ENCODE results near the gene TM7SF3.
"Not testable (repeated sequence)": the region's sequence is repeated elsewhere in the genome, so short reads cannot be mapped to it uniquely, and the experiment has no call there.

TM7SF3 gene

GRCh38 chr12:26978801-26979200 is 35.4 kb downstream of the TM7SF3 start:
- DNase-seq (ENCODE audit: low read depth) = no peak

DNA sequence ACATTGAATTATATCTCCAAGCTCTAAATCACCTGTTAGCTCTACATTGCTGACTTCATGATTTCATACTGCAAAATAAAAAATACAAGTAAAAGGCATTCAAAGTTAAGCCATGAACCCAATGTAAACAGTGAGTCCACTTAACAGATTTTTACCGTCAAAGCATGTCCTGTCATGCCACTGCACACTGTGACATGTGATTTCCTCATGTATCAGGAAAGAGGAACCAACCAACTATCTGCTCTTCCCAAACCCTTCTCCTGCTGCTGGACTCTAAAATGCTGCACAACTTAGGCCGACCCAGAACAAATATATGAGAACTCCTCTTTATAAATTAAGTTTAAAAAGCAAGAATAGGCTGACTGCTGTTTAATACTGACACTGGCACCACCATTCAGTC is 37.5 kb downstream of the TM7SF3 start:
- DNase-seq (ENCODE audit: low read depth) = no peak

- DNase-seq (ENCODE audit: low read depth) = no peak
These were observed 42.2 kb downstream of the TM7SF3 start for GRCh38 chr12:26971963-26972362.

- no peak for DNase-seq (ENCODE audit: low read depth)
These were observed 44.0 kb downstream of the TM7SF3 start for GRCh38 chr12:26970136-26970535.

DNA sequence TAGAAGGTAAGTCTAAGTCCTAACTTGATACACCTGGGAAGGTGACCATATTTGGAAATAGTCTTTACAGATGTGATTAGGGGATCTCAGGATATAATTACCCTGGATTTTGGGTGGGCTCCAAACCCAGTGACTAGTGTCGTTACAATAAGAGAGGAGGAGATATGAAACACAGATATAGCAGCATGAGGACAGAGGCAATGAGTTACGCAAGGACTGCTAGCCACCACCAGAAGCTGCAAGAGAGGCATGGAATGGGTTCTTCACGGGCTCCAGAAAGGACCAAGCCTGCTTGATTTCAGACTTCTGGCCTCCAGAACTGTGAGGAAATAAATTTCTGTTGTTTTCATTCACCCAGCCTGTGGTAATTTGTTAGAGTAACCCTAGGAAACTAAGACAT is 47.3 kb downstream of the TM7SF3 start:
- no peak for DNase-seq (ENCODE audit: low read depth)

DNA sequence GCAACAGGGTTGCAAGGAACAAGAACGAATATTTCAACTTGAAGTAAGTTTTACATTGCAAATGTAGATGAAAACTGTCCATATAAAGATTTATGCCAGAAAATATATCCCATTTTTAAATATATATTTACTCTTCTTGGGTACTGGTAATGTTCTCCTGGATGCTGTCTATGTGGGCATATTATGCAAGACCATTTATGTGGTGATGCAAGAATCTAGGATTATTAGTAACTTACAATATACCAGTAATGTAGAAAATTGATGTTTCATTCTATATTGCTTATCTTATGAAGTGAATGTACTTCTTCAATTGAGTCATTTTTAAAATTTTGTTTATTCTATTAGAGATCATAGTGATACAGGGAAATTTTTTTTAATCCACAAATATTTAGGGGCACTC is 50.8 kb downstream of the TM7SF3 start:
- DNase-seq (ENCODE audit: low read depth) = no peak

- no peak for DNase-seq (ENCODE audit: low read depth)
These were observed 52.4 kb downstream of the TM7SF3 start for GRCh38 chr12:26961803-26962202.

DNA sequence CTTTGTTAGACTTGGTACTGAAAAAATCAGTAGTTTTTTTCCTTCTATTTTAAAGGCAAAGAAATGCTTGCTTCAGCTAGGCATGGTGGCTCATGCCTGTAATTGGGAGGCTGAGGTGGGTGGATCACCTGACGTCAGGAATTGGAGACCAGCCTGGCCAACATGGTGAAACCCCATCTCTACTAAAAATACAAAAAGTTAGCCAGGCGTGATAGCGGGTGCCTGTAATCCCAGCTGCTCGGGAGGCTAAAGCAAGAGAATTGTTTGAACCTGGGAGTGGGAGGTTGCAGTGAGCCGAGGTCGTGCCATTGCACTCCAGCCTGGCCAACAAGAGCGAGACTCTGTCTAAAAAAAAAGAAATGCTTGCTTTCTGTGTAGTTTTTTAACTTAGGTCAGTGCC is 52.8 kb downstream of the TM7SF3 start:
- DNase-seq (ENCODE audit: low read depth) = not testable (repeated sequence)

DNA sequence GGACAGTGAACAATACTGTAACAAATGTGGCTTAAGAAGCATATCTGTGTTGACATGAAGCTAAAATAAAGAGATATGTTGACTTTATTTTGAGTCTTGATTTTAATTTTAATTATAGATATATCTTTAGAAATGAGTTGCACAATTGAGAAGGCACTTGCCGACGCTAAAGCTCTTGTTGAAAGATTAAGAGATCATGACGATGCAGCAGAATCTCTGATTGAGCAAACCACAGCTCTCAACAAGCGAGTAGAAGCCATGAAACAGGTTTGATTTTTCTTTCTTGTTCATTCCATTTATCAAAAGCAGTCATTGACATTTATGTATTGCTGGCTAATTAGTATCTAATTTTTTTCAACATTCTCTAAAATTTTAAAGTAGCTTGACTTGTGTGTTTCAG is 60.2 kb downstream of the TM7SF3 start:
- DNase-seq (ENCODE audit: low read depth) = no peak

DNA sequence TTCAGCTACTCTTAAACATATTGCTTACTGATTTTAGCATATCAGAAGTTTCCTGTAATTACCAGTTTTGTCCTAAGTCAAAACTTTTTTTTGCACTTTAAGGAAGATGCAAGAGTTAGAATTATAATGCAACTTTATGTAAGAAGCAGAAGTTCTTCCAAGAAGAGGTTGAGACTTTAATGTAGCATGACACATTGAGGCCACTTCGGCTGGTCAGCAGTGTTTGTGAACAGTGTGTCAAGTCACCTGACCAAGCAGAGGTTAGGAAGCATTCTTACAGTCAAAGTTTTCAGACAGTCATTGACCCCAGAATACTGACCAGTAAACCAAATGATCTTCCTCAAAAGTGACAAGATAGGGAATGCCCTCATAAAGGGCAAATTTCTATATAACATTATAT is 60.7 kb downstream of the TM7SF3 start:
- no peak for DNase-seq (ENCODE audit: low read depth)

GRCh38 chr12:26948309-26948708 is 65.9 kb downstream of the TM7SF3 start:
- DNase-seq (ENCODE audit: low read depth) = no peak

- DNase-seq (ENCODE audit: low read depth) = no peak
These were observed 73.0 kb downstream of the TM7SF3 start for GRCh38 chr12:26941215-26941594.

DNA sequence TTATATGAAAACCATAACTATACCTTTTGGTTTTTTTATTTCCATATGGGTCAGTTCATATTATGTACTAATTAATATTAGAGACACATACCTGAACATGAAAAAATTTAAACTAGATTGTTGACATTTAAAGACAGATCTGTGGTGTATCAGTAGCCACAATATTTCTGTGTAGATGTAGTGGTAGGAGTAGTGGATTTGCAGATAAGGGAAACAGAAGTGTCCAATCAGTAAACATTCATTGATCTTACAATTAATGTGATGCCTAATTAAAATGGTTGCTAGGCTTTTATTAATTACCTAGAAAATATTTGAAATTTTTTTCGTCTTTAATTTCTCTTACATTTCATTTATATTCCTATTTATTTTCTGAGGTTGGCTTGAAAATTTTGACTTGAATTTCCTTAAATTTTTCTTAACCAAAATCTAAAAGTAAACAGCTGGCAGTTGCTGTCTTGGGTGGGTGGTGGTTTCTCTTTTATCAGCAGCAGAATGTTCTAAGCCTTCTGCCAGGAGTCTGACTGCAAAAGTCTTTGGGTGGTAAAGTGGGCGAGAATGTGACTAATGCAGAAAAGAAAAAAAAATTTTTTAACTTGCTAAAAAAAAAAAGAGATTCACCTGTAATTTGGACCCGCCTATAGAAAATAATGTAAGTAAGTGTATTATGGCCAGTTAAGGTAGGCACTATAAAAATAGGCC is 73.5 kb downstream of the TM7SF3 start:
- DNase-seq (ENCODE audit: low read depth) = peak; percentile 20

DNA sequence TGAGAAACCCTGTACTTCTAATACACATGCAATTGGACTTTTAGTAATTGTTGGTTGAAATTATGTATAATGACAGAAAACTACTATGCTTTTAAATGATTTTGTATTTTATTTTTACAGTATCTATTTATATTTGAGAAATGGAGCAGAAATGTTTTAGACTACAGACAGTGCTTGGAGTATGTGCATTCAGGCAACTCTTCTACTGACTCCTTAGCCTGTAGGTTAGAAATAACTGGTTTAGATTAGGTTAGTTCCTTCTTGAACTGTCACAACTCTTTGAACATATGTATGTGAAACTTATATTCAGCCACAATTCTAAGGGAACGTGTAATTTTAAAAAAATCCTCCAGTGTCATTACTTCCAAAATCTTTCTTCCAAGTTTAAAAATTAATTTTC is 74.2 kb downstream of the TM7SF3 start:
- no peak for DNase-seq (ENCODE audit: low read depth)

DNA sequence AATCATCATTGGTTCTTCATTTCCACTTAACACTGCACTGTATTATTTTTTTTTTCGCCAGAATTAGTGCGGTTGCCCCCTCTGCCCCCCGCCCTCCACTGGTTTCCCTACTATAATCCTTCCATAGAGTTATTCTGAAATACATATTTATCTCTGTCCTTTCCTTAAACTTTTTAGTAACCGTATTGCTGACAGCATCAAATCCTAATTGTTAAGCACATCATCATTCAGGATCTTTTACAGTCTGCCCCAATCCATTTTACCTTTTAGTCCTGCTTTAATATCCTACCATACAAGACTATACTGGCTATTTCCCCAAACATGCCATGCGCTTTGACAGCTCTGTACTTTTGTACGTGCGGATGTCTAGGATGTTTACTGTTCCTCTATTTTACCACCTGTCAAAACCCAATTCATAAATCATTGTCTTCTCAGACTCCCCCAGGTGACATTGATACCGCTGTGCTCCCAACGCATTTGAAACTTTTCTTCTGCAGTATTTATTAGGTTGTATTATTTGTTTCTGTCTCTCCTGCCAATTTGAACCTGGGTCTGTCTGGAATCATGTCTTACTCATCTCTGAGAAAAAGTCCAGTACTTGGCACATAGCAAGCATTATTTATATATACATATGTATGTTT is 74.9 kb downstream of the TM7SF3 start:
- no peak for DNase-seq (ENCODE audit: low read depth)

- DNase-seq (ENCODE audit: low read depth) = no peak
These were observed 75.5 kb downstream of the TM7SF3 start for GRCh38 chr12:26938701-26939062.

DNA sequence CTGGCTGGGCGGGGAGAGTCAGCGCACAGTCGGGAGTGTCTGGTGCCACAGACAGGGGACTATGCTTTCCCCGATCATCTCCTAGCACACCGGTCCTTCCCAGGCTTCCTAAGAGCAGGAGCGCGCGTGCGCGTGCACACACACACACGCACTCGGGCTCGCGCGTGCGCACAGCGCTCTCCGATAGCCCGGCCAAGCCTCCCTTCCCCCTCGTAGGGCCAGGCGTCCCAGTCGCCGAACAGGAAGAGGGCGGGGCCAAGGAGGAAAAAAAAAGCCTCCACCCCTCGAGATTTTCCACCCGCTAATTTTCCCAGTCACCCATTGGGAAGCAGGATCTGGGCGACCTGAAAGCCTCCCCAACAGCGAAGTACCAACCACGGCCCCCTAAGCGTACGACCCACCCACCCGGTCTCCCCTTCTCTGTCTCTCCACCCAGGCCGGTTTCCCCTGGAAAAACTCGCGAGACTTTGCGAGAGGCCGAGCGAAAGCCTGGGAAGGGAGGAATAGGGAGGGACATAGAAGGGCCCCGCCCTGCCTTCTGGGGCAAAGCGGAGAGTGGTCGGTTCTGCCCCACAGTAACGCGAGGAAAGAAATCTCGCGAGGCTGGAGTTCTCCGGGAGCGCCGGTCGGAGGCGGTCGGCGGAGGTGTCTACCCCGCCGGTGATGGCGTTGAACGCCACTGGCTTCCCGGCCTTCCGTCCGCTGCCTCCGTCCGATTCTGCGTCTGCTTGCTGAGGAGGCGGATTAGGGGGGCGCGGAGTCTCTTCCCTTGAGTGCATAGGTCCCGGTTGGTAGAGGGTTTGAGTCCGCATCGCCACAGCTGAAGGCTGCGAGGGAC is 76.1 kb downstream of the TM7SF3 start, which contains the start of the genes FGFR1OP2 and INTS13:
TSS of gene FGFR1OP2 (plus strand) at position 608 of the 838 bp plus-strand sequence. CDS start 15,689 bp downstream, outside the sequence.
TSS of gene INTS13 (minus strand) at position 119 of the 838 bp plus-strand sequence. CDS start 1,178 bp downstream, outside the sequence.
- peak; percentile 92 for DNase-seq (ENCODE audit: low read depth)

DNA sequence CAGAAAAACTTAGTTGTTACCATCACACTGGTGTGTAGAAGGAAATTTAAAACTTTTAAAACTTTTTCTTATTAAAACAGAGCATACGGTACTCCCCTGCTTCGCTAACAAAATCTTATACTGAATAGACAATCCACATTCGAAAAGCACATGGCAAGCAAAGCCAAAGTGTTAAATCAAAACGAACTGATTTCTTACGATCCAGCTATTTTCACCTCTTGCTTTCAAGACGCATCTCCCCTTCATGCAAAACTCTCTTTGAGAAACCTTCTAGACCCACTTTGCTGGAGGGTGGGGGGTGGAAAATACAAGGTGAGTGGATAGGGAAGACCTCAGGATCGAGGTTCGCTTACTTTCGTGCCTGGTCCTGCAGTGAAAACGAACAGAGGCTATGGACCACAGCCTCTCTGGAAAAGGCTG is 76.7 kb downstream of the TM7SF3 start:
- DNase-seq (ENCODE audit: low read depth) = no peak

DNA sequence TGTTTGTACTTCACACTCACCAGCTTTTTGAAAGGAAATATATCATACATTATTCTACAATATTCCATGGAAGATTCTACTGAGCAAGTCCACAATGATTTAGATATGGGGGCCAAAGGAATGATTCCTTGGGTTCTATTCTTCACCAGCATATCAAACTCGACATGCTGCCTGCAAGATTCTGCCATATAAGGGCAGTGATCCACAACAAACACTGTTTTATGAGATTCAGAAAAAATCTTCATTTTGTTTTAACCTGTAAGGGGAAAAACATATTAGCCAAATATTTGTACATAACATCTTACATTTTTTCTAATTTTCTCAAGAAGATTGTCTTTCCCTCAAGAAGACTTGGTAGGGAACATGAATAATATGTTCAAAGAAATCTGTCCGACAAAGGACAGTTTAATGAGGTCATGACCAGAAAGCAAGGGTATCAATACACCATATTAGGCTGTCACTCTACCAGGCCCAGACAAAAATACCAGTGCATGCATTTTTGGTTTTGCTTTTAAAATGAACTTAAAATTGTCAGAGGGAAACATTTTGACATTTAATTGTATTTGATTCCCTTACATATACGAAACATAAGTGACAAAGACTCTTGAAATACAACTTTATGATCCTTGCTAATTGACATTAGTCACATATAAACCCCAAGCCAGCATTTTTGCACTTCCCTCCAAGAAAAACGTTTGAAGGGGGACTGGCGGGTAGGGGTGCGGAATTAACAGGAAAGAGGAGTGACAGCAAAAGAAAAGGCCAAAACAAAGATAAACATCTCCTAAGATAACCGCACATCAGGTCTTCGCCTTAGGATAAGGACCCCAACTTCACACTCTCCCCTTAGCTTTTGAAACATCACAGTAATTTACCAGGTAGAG is 77.4 kb downstream of the TM7SF3 start:
- no peak for DNase-seq (ENCODE audit: low read depth)

GRCh38 chr12:26935636-26936378 is 78.4 kb downstream of the TM7SF3 start:
- no peak for DNase-seq (ENCODE audit: low read depth)

DNA sequence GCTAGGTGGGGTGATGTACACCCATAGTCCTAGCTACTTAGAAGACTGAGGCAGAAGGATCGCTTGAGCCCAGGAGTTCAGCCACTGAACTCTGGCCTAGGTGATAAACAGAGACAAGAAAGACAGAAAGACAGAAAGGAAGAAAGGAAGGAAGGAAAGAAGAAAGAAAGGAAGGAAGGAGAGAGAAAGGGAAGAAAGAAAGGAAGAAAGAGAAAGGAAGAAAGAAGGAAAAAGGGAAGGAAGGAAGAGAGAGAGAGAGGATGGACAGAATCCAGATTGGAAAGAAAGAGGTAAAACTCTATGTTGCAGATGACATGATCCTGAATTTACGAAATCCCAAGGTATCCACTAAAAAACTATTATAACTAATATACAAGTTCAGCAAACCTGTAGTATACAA is 84.6 kb downstream of the TM7SF3 start:
- no peak for DNase-seq (ENCODE audit: low read depth)
